Measurements from ENCODE around the gene LMAN2L. TPM values are rescaled to one million over a fixed set of nuclear protein-coding genes. Genes with fewer than 3 reads are reported as not detected.

The LMAN2L gene
- total RNA-seq, 4 donors from 2014 or later, result 11.9 to 18.3 (median 16.4) TPM

GRCh38 chr2:96688649-96689430, 51.0 kb downstream of the LMAN2L start:
- WGBS, result 87% methylated on average over 9 of the region's 11 CpGs

GRCh38 chr2:96687711-96688640, 51.9 kb downstream of the LMAN2L start:
- no peaks in the 10 kb centered on the region for H3K36me3 ChIP-seq
- no peak for TF ChIP-seq POLR2AphosphoS5 (IDR thresholded peaks at IDR 0.05)
- no peak for TF ChIP-seq CTCF (IDR thresholded peaks at IDR 0.05)
- TF ChIP-seq POLR2A (IDR thresholded peaks at IDR 0.05), result no peak
- TF ChIP-seq EP300 (IDR thresholded peaks at IDR 0.05), result no peak
- H3K9me3 ChIP-seq, result no peaks in the 10 kb centered on the region
- no peak for DNase-seq (ENCODE audit: low spot score in 2 of 2)
- peaks cover 17% of the 10 kb centered on the region for H3K27me3 ChIP-seq
- no peak overlapping the region for H3K4me3 ChIP-seq
- H3K4me1 ChIP-seq, result no peaks in the 10 kb centered on the region
- WGBS, result 86% methylated on average over 22 of the region's 27 CpGs
- H3K27ac ChIP-seq, result no peak overlapping the region

More at GRCh38 chr2:96688649-96689430, 51.0 kb downstream of the LMAN2L start:
- no peaks in the 10 kb centered on the region for H3K36me3 ChIP-seq
- TF ChIP-seq EP300 (IDR thresholded peaks at IDR 0.05) (no peak), POLR2A (IDR thresholded peaks at IDR 0.05) (no peak), POLR2AphosphoS5 (IDR thresholded peaks at IDR 0.05) (no peak), CTCF (IDR thresholded peaks at IDR 0.05) (no peak)
- H3K27ac ChIP-seq, result no peak overlapping the region
- no peaks in the 10 kb centered on the region for H3K9me3 ChIP-seq
- no peak overlapping the region for H3K4me3 ChIP-seq
- H3K27me3 ChIP-seq, result peaks cover 17% of the 10 kb centered on the region
- DNase-seq (ENCODE audit: low spot score in 2 of 2), result no peak
- no peaks in the 10 kb centered on the region for H3K4me1 ChIP-seq

- DNase-seq (ENCODE audit: low spot score in 2 of 2), result no peak
- no peaks in the 10 kb centered on the region for H3K4me1 ChIP-seq
- peaks cover 17% of the 10 kb centered on the region for H3K27me3 ChIP-seq
- H3K27ac ChIP-seq, result no peak overlapping the region
- H3K4me3 ChIP-seq, result no peak overlapping the region
- no peaks in the 10 kb centered on the region for H3K36me3 ChIP-seq
- H3K9me3 ChIP-seq, result no peaks in the 10 kb centered on the region
- WGBS, result 89% methylated on average over 3 of the region's 3 CpGs
- TF ChIP-seq POLR2A (IDR thresholded peaks at IDR 0.05), result no peak
- no peak for TF ChIP-seq POLR2AphosphoS5 (IDR thresholded peaks at IDR 0.05)
- TF ChIP-seq EP300 (IDR thresholded peaks at IDR 0.05), result no peak
- TF ChIP-seq CTCF (IDR thresholded peaks at IDR 0.05), result no peak
Observed at GRCh38 chr2:96687266-96687665, 52.6 kb downstream of the LMAN2L start.

GRCh38 chr2:96685577-96686459, 54.0 kb downstream of the LMAN2L start:
- Histone ChIP-seq H3K4me1 (no peaks in the 10 kb centered on the region), H3K36me3 (no peaks in the 10 kb centered on the region), H3K4me3 (no peak overlapping the region), H3K27me3 (peaks cover 17% of the 10 kb centered on the region), H3K27ac (no peak overlapping the region), H3K9me3 (no peaks in the 10 kb centered on the region)
- WGBS, result 57% methylated on average over 8 of the region's 19 CpGs
- no peak for DNase-seq (ENCODE audit: low spot score in 2 of 2)
- TF ChIP-seq POLR2AphosphoS5 (IDR thresholded peaks at IDR 0.05), result no peak
- TF ChIP-seq POLR2A (IDR thresholded peaks at IDR 0.05), result no peak
- no peak for TF ChIP-seq EP300 (IDR thresholded peaks at IDR 0.05)
- TF ChIP-seq CTCF (IDR thresholded peaks at IDR 0.05), result no peak

All from suprapubic skin (tissue), 4 donors.